ENCODE data around the gene L3MBTL1. TPM values are rescaled to one million over a fixed set of nuclear protein-coding genes. Genes with fewer than 3 reads are reported as not detected.

The L3MBTL1 gene
- total RNA-seq, 6 experiments from 2014 or later, result 1.2 to 3.2 (median 2.4) TPM

DNA sequence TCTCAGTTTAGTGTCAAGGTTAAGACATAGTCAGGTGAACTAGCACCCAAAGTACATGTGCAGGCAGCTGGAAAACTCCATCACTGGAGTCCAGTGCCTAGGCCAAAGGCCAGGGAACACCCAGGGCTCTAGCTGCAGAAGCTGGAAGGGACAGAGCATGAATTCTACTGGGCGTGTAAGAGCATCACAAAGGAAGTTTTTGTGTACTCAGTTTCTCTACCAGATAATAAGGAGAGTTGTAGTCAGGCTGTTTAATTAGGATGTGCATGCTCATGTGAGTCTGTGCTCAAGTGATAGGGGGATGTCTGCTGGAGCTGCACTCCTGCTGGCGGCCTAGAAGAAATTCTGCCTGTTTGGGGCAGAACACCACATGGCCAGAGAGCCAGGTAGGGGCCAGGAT is 8.1 kb downstream of the L3MBTL1 start:
- no peak overlapping the region for H3K27ac ChIP-seq
- no peak for ATAC-seq
- TF ChIP-seq, protein P1, sequence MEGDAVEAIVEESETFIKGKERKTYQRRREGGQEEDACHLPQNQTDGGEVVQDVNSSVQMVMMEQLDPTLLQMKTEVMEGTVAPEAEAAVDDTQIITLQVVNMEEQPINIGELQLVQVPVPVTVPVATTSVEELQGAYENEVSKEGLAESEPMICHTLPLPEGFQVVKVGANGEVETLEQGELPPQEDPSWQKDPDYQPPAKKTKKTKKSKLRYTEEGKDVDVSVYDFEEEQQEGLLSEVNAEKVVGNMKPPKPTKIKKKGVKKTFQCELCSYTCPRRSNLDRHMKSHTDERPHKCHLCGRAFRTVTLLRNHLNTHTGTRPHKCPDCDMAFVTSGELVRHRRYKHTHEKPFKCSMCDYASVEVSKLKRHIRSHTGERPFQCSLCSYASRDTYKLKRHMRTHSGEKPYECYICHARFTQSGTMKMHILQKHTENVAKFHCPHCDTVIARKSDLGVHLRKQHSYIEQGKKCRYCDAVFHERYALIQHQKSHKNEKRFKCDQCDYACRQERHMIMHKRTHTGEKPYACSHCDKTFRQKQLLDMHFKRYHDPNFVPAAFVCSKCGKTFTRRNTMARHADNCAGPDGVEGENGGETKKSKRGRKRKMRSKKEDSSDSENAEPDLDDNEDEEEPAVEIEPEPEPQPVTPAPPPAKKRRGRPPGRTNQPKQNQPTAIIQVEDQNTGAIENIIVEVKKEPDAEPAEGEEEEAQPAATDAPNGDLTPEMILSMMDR (IDR thresholded peaks at IDR 0.05), result no peak
- TF ChIP-seq POLR2A (IDR thresholded peaks at IDR 0.05), result no peak
- H3K36me3 ChIP-seq, result no peaks in the 10 kb centered on the region
- DNase-seq, result no peak
- no peak overlapping the region for H3K4me3 ChIP-seq
- 67% methylated on average over 1 of the region's 2 CpGs for WGBS (ENCODE audit: insufficient coverage, low coverage, low lambda C conversion rate, missing lambda C conversion rate)
- H3K27me3 ChIP-seq, result no peaks in the 10 kb centered on the region
- no peaks in the 10 kb centered on the region for H3K9me3 ChIP-seq
- no peaks in the 10 kb centered on the region for H3K4me1 ChIP-seq
- intact Hi-C loops (cut with DNase I), result no loop called here

DNA sequence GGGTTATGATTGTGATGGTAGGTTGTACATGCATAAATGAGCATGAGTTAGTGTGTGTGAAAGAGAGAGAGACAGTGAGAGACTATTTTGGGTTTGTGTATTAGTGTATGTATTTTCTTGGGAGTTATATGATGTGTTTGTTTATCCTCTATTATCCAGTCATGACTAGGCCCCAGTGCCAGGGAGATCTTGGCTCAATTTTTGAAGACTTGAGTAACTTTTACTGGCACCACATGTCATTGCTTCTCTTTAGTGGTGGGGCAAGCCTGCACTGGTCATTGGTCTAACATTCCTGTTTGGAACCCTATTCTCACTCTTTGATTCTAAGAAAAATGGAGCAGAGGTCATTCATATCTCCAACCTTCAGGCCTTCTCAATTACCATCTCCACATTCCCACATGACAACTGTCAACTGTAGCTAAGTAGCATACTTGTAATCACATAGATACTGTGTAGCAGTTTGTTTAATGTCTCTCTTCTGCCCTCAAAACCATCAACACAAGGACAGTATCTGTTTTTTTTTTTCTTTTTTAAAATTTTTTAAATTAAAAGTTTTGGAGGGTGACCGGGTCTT is 8.8 kb downstream of the L3MBTL1 start:
- 80% methylated on average over 1 of the region's 1 CpG for WGBS (ENCODE audit: insufficient coverage, low coverage, low lambda C conversion rate, missing lambda C conversion rate)
- ATAC-seq (no peak), DNase-seq (no peak)
- no peaks in the 10 kb centered on the region for H3K27me3 ChIP-seq
- no peaks in the 10 kb centered on the region for H3K9me3 ChIP-seq
- H3K4me1 ChIP-seq, result no peaks in the 10 kb centered on the region
- no peak overlapping the region for H3K27ac ChIP-seq
- no peak for TF ChIP-seq POLR2A (IDR thresholded peaks at IDR 0.05)
- TF ChIP-seq, protein P1 (IDR thresholded peaks at IDR 0.05), result no peak
- no peaks in the 10 kb centered on the region for H3K36me3 ChIP-seq
- no peak overlapping the region for H3K4me3 ChIP-seq
- intact Hi-C loops (cut with DNase I), result no loop called here

DNA sequence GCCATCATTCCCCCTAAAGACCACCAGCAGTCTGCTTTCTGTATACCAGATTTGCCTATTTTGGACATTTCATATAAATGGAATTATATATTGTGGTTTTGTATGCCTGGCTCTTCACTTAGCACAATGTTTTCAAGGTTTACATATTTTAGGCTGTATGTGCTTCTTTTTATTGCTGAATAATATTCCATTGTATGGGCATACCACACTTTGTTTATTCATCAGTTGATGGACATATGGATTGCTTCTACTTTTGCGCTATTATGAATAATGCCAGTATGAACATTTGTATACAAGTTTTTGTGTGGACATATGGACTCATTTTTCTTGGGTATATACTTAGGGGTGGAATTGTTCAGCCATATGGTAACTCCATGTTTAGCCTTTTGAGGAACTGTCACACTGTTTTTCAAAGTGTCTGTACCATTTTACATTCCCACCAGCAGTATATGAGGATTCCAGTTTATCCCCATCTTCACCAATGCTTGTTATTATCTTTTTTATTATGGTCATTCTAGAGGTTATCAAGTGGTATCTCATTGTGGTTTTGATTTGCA is 12.7 kb downstream of the L3MBTL1 start:
- H3K4me3 ChIP-seq, result no peak overlapping the region
- H3K27me3 ChIP-seq, result no peaks in the 10 kb centered on the region
- intact Hi-C loops (cut with DNase I), result no loop called here
- H3K9me3 ChIP-seq, result no peaks in the 10 kb centered on the region
- no peak for ATAC-seq
- H3K27ac ChIP-seq, result no peak overlapping the region
- 100% methylated on average over 1 of the region's 1 CpG for WGBS (ENCODE audit: insufficient coverage, low coverage, low lambda C conversion rate, missing lambda C conversion rate)
- DNase-seq, result no peak
- no peaks in the 10 kb centered on the region for H3K36me3 ChIP-seq
- H3K4me1 ChIP-seq, result no peaks in the 10 kb centered on the region
- TF ChIP-seq, protein P1 (IDR thresholded peaks at IDR 0.05), result no peak
- no peak for TF ChIP-seq POLR2A (IDR thresholded peaks at IDR 0.05)

DNA sequence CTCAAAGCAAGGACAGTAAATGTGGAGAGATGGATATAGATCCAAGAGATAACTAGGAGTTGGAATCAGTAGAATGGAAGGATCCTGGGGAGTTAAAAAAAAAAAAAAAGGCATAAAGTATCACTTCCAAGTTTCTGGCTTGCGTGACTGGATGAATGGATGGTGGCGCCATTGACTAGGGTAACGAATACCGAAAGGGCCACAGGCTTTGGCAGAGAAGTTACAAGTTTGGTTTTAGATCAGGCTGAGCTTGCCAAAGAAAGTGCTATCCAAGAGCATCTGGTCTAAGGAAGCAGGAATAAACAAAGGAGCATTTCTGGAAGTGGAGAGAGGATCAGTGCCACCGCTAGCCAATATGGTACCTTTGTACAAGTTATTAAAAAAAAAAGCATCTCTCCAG is 17.5 kb downstream of the L3MBTL1 start:
- DNase-seq (no peak), ATAC-seq (no peak)
- H3K36me3 ChIP-seq, result no peaks in the 10 kb centered on the region
- no peak for TF ChIP-seq POLR2A (IDR thresholded peaks at IDR 0.05)
- TF ChIP-seq, protein P1 (IDR thresholded peaks at IDR 0.05), result no peak
- intact Hi-C loops (cut with DNase I), result no loop called here
- no peaks in the 10 kb centered on the region for H3K4me1 ChIP-seq
- WGBS (ENCODE audit: insufficient coverage, low coverage, low lambda C conversion rate, missing lambda C conversion rate), result 77% methylated on average over 3 of the region's 5 CpGs
- no peaks in the 10 kb centered on the region for H3K27me3 ChIP-seq
- no peaks in the 10 kb centered on the region for H3K9me3 ChIP-seq
- H3K4me3 ChIP-seq, result no peak overlapping the region
- no peak overlapping the region for H3K27ac ChIP-seq

All from right lobe of liver (tissue), 6 donors.